Choroid plexus epithelial cell (primary cell): ENCODE measurements around the gene LYRM4.
A peak's percentile ranks its signal among the peaks of the same experiment; 100 is the strongest.

ENCODE experiments used
- DNase-seq: peaks from one replicate; pipeline ENCODE4 v3.0.0-alpha.2; 2010; ENCODE audit warnings: low read depth
- H3K4me3 ChIP-seq: 2 replicates; pipeline ENCODE4 v1.5.1; 2011; ENCODE audit warnings: low read depth, mild to moderate bottlenecking, control low read depth, low read length, moderate library complexity
- CTCF ChIP-seq: conservative IDR thresholded peaks from 2 replicates; pipeline ENCODE4 v1.5.1; 2011; ENCODE audit warnings: low read depth, mild to moderate bottlenecking, control low read depth, inconsistent platforms, low read length, moderate library complexity

Gene LYRM4

GRCh38 chr6:5098501-5099270, 162.1 kb downstream of the LYRM4 start:
- TF ChIP-seq CTCF = no peak
- no peak for DNase-seq
- no peak overlapping the region for H3K4me3 ChIP-seq

GRCh38 chr6:5096482-5096881, 164.3 kb downstream of the LYRM4 start:
- DNase-seq = no peak
- TF ChIP-seq CTCF = no peak
- H3K4me3 ChIP-seq = no peak overlapping the region

GRCh38 chr6:5095236-5095635, 165.5 kb downstream of the LYRM4 start:
- peak; percentile 57 for DNase-seq
- TF ChIP-seq CTCF = no peak

GRCh38 chr6:5094327-5094726, 166.4 kb downstream of the LYRM4 start:
- no peak for TF ChIP-seq CTCF
- peak; percentile 97 for DNase-seq
- H3K4me3 ChIP-seq = no peak overlapping the region

More at GRCh38 chr6:5095236-5095635, 165.5 kb downstream of the LYRM4 start:
- H3K4me3 ChIP-seq = no peak overlapping the region

GRCh38 chr6:5093231-5094015, 167.3 kb downstream of the LYRM4 start:
- no peak for TF ChIP-seq CTCF
- no peak for DNase-seq
- no peak overlapping the region for H3K4me3 ChIP-seq

GRCh38 chr6:5091210-5092069, 169.3 kb downstream of the LYRM4 start:
- no peak for TF ChIP-seq CTCF
- no peak for DNase-seq
- H3K4me3 ChIP-seq = no peak overlapping the region
